HEK293 (cell line): Measurements from ENCODE around the gene PRXL2C.

Source experiments
- BCL11B ChIP-seq: fragments of 450-650 bp; formaldehyde crosslinking; IDR thresholded peaks from 2 replicates; pipeline ENCODE4 v1.5.1; 2016; ENCODE audit warnings: low read depth, missing biosample characterization, missing genetic modification characterization
- CTCF ChIP-seq: fragments of 450-650 bp; formaldehyde crosslinking; IDR thresholded peaks from 2 replicates; pipeline ENCODE4 v1.5.1; 2016; ENCODE audit warnings: missing biosample characterization, missing genetic modification characterization
- SCRT1 ChIP-seq: fragments of 450-650 bp; formaldehyde crosslinking; IDR thresholded peaks from 2 replicates; pipeline ENCODE4 v1.5.1; 2016; ENCODE audit warnings: missing biosample characterization, missing genetic modification characterization, borderline replicate concordance
- TRIM28 ChIP-seq: IDR thresholded peaks from 2 replicates; pipeline ENCODE4 v1.6.1; 2011; ENCODE audit warnings: low read length, control low read depth, borderline replicate concordance
- ZNF629 ChIP-seq: fragments of 450-650 bp; formaldehyde crosslinking; IDR thresholded peaks from 2 replicates; pipeline ENCODE4 v1.5.1; 2017; ENCODE audit warnings: missing biosample characterization, missing genetic modification characterization
- ZNF707 ChIP-seq: fragments of 450-650 bp; formaldehyde crosslinking; IDR thresholded peaks from 2 replicates; pipeline ENCODE4 v1.5.1; 2016; ENCODE audit warnings: missing biosample characterization, missing genetic modification characterization
- ZSCAN4 ChIP-seq: fragments of 450-650 bp; formaldehyde crosslinking; IDR thresholded peaks from 2 replicates; pipeline ENCODE4 v1.5.1; 2017; ENCODE audit warnings: missing biosample characterization, missing genetic modification characterization

- TF ChIP-seq ZNF707 (tag by site-specific recombination) (no peak), CTCF (no peak), ZSCAN4 (tag by site-specific recombination) (no peak), SCRT1 (tag by site-specific recombination) (no peak), BCL11B (tag by site-specific recombination) (no peak), ZNF629 (tag by site-specific recombination) (no peak), TRIM28 (no peak)
Observed at GRCh38 chr9:96651626-96652025, 3.5 kb downstream of the PRXL2C start.
